GM18511 (cell line): ENCODE measurements around the gene GMEB1.
"Not testable (repeated sequence)": the region's sequence is repeated elsewhere in the genome, so short reads cannot be mapped to it uniquely, and the experiment has no call there.

Source experiments
- ATAC-seq: cut with Tn5 transposase; IDR thresholded peaks from one replicate; pipeline ENCODE4 v1.9.1; 2021; ENCODE audit warnings: mild to moderate bottlenecking, moderate library complexity; ENCODE audit not compliant: unreplicated experiment

Gene GMEB1

DNA sequence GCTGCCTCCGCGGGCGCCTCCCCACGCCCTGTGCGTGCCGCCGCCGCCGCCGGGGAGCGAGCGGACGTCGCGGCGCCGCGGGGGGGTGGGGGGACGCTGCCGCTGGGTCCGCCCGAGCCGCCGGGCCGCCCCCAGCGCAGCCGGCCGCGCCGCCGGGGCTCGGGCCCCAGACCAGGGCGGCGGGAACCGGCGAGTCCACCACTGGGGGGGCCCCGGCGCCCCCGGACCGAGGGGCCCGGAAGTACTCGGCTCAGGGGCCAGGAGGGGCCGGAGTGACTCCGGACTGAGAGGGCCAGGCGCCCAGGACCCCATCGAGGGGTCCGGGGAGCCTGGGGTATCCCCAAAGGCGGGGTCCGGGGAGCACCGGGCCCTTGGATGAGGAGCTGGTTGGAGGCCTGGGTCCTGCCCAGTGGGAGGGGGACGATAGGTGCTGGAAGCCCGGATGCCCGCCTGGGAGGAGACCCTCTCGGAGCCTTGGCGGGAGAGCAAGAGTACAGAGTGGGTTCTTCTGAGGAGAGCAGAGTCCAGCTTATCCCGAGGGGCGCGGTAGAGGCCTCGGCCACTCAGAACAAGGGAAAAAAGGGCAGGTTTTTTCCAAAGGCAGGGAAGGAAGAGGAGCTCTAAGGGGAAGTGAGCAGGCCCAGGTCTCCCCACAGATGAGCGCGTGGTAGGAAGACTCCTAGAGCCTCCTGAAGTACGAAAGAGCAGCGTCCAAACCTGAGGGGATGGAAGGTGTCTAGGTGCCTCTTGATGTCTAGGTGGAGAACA lies 556 bp downstream of the GMEB1 start:
- ATAC-seq, result peak; percentile 64

DNA sequence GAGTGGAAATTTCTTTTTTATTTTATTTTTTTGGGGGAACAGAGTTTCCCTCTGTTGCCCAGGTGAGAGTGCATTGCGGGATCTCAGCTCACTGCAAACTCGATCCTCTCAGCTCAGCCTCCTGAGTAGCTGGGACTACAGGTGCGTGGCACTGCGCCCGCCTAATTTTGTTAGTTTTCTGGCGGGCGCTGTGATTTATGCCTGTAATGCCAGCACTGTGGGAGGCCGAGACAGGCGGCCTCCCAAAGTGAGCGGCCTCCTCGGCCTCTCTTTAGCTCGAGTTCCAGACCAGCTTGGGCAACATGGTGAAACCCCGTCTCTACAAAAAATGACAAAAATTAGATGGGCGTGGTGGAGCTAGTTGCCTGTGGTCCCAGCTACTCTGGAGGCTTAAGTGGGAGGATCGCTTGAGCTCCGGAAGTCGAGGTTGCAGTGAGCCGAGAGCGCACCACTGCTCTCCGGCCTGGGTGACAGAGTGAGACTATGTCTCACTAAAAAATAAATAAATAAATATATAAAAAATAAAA lies 2.7 kb downstream of the GMEB1 start:
- no peak for ATAC-seq

DNA sequence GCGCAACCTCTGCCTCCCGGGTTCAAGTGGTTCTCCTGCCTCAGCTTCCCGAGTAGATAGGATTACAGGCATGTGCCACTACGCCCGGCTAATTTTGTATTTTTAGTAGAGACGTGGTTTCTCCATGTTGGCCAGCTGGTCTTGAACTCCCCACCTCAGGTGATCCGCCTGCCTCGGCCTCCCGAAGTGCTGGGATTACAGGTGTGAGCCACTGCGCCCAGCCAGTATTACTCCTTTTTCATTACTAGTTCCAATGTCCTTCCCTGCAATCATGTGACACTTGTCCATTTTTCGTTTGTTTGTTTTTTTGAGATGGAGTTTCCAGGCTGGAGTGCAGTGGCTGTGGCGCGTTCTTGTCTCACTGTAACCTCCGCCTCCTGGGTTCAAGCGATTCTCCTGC lies 4.4 kb downstream of the GMEB1 start:
- not testable (repeated sequence) for ATAC-seq

- no peak for ATAC-seq
These were observed 7.3 kb downstream of the GMEB1 start for GRCh38 chr1:28675924-28676257.

DNA sequence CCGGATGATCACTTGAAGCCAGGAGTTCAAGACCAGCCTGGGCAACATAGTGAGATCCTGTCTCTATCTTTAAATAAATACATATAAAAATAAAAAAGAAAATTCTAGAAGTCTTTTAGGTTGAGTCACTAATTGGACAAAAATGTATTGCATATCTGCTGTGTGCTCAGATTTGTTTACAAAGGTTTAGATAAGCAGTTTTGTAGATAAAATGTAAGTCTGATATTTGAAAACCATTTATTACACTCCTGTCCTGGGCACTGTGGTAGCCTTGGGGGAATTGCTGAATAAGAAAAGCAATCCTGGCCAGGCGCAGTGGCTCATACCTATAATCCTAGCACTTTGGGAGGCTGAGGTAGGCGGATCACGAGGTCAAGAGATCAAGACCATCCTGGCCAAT lies 11.6 kb downstream of the GMEB1 start:
- ATAC-seq, result no peak

GRCh38 chr1:28682840-28683239 lies 14.3 kb downstream of the GMEB1 start:
- no peak for ATAC-seq

DNA sequence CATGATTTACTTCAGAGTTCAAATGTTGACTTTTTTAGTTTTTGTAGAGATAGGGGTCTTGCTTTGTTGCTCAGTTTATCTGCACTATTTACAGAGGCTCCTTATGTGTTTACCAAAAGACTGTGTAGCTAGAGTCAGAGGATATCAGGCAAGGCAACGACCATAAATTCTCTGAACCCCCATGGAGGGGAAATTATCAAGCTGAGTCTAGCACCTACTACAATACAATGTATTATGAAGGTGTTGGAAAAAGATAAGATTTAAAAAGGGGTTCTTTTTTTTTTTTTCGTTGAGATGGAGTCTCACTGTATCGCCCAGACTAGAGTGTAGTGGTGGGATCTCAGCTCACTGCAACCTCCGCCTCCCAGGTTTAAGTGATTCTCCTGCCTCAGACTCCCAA lies 16.4 kb downstream of the GMEB1 start:
- no peak for ATAC-seq

GRCh38 chr1:28691627-28692026 lies 23.0 kb downstream of the GMEB1 start:
- not testable (repeated sequence) for ATAC-seq

GRCh38 chr1:28703629-28704028 lies 35.0 kb downstream of the GMEB1 start:
- no peak for ATAC-seq

DNA sequence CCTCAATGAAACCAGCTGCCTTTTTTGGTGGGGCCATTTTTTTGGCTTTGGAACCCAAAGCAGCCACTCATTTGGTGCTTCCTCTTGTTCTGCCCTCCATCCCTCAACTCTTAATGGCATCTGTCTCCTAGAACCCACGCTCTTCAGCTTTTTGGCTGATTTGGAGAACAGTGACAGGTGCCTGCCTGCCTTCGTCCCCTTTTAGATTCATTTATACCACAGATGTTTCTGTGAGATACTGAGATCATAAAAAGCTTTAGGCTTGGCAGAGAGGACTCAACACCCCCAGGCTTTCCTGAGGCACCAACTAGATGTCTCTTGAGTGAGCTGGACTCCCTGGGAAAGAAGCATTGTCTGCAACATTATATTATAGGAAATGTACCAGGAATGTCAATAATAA lies 47.8 kb downstream of the GMEB1 start:
- no peak for ATAC-seq

- no peak for ATAC-seq
These were observed 49.6 kb downstream of the GMEB1 start for GRCh38 chr1:28718166-28718565.

- ATAC-seq, result no peak
These were observed 50.2 kb downstream of the GMEB1 start for GRCh38 chr1:28718586-28719331.

GRCh38 chr1:28719332-28719619 lies 50.7 kb downstream of the GMEB1 start:
- ATAC-seq, result no peak

DNA sequence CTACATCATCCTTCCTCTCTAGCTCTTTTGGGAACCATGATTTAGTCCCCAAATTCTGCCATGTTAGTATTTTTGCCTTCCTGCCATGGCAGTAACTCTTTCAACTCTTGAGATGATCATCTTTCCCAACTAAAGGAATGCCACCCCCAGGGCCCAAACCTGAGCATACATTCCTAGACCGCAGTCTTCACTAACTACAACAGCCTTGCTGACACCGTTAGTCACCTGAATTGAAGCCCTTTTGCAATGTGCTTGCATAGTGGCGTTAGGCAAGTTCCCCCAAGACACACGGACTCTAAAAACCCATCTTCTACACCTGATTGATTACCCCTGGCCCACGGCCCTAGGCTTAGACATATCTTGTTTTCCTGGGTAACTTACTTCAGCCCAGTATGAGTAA lies 51.8 kb downstream of the GMEB1 start:
- no peak for ATAC-seq

- not testable (repeated sequence) for ATAC-seq
These were observed 53.3 kb downstream of the GMEB1 start for GRCh38 chr1:28721927-28722326.

DNA sequence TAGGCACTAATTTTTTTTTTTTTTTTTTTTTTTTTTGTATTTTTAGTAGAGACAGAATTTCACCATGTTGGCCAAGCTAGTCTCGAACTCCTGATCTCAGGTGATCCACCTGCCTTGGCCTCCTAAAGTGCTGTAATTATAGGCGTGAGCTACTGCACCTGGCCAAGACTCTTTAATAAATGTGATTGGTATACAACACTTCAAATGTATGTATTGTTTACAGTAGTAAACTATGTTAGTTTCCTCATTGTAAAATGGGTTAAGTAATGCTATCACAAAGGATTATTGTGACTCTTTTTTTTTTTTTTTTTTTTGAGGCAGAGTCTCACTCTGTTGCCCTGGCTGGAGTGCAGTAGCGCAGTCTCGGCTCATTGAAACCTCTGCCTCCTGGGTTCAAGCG lies 56.8 kb downstream of the GMEB1 start:
- not testable (repeated sequence) for ATAC-seq

- ATAC-seq, result no peak
These were observed 67.4 kb downstream of the GMEB1 start for GRCh38 chr1:28735961-28736449.

DNA sequence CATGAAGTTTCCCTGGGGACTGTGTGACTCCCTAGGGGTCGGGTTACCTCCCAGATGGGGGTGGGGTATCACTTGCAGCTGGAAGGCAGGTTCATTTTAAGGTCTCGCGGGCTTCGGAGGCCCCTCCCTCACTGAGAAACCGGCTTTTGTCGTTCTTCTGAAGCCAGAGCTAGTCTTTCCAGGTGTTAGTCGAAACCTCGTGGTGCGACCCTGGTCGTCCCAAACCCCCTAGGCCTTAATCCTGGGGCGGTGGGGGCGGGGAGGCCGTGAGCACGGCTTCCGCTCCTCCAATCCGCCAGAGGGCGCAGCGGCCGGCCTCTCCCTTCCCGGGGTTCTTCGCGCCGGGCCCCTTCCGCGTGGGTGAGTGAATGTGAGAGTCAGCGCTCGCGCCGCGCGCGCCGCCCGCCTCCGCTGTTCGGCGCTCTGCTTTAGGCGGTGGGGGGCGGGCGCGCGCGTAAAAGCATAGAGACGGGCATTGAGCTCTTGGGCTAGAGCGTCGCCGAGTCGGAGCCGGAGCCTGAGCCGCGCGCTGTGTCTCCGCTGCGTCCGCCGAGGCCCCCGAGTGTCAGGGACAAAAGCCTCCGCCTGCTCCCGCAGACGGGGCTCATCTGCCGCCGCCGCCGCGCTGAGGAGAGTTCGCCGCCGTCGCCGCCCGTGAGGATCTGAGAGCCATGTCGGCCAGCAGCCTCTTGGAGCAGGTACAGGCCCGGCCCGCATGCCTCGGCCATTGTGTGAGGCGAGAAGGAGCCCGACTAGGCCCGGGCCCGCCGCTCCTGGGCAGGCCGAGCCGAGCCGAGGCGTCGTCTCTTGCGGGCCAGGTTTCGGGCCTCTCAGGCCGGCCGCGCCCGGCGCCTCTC lies 68.1 kb downstream of the GMEB1 start, which contains the start of gene YTHDF2:
Gene YTHDF2, plus strand, starts transcription at position 491 of the 857 bp plus-strand sequence. Its CDS starts 181 bp downstream, at position 672.
- peak; percentile 87 for ATAC-seq

GRCh38 chr1:28737307-28738132 lies 68.9 kb downstream of the GMEB1 start:
- peak; percentile 22 for ATAC-seq

- no peak for ATAC-seq
These were observed 71.5 kb downstream of the GMEB1 start for GRCh38 chr1:28740118-28740517.
